NK-92 (cell line): ENCODE data around the gene BCAT1.
"Not testable (repeated sequence)": the region's sequence is repeated elsewhere in the genome, so short reads cannot be mapped to it uniquely, and the experiment has no call there.

Source experiments
- DNase-seq: peaks from one replicate; lab custom pipeline; 2025; ENCODE audit not compliant: unreplicated experiment; lab: John Stamatoyannopoulos, UW

BCAT1 gene

DNA sequence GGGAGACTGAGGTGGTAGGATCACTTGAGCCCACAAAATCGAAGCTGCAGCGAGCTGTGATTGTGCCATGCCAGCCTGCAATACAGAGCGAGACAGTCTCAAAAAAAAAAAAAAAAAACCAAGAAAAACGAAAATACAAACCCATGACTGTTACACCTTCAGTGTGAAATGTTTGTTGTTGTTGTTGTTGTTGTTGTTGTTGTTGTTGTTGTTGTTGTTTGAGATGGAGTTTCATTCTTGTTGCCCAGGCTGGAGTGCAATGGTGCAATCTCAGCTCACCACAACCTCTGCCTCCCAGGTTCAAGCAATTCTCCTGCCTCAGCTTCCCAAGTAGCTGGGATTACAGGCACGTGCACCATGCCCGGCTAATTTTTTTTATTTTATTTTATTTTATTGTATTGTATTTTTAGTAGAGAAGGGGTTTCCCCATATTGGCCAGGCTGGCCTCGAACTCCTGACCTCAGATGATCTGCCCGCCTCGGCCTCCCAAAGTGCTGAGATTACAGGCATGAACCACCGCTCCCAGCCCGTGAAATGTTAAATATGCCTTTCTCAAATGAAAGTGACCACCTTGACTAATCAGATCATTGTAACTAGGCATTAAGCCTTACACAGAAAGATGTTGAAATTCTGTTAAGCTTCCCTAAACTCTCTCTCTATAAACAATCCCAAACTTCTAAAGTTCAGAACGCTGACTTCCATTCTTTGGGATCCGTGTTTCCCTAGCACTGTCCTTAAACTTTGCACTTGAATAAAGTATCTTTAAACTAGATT lies 20.2 kb downstream of the BCAT1 start:
- not testable (repeated sequence) for DNase-seq

DNA sequence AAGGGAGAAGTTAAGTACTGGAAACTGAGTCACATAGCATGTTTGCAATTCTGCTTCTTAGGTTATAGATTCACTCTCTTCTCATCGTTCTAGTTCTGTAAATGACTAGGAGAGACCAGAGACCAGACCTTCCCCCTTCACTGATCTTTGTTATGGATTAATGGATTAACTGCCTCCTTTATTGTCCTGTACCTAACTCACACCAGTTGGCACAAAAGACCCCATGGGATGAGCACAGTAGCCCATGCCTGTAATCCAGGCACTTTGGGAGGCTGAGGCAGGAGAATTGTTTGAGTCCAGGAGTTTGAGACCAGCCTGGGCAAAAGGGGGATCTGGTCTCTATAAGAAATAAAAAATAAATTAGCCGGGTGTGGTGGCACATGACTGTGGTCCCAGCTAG lies 20.8 kb downstream of the BCAT1 start:
- no peak for DNase-seq

GRCh38 chr12:24926080-24926479 lies 22.8 kb downstream of the BCAT1 start:
- DNase-seq: not testable (repeated sequence)

DNA sequence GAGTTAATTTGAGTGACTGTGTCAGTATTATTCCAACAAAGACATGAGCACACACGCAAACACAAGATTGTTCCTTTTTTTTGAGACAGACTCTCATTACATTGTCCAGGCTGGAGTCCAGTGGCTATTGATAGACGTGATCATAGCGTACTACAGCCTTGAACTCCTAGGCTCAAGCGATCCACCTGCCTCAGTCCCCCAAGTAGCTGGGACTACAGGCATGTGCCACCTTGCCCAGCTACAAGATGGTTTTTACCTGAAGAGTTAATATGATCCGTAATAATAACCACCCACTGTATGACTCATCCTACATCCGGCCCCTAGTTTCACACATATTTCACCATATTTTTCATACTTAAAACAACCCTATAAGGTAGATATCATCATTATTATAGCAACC lies 26.8 kb downstream of the BCAT1 start:
- no peak for DNase-seq

DNA sequence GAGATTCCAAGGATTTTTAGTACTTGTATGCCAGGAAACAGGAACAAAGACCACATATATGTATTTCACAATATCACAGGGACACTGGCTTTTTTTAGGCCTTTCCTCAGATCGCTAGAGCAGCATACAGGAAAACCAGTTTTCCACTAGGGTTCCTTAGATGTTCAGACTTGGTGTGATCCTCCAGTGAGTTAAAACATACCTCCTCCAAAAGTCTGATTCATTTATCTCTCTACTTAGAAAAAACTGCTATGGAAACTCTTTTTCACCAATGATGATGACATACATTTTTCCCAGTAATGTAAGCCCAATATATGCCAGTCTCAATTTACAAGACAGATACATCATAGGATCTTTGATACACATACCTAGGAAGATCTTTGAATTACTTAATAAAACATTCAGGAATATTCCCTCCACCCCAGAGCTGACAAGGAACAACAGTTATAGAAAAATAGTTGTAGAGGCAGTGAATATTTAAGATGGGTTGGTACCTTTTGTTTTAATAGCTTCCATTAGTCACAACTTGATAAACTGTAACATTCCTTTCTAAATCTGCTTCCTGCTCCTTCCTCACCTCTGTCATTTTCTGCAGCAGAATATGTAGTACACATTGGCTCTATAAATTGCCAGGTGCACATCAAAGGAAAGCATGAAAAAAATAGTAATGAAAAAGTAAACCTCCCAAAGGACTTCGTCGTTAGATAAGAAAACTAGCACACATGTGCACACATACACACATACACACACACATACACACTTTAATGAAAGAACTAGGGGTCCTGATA lies 27.5 kb downstream of the BCAT1 start:
- no peak for DNase-seq

DNA sequence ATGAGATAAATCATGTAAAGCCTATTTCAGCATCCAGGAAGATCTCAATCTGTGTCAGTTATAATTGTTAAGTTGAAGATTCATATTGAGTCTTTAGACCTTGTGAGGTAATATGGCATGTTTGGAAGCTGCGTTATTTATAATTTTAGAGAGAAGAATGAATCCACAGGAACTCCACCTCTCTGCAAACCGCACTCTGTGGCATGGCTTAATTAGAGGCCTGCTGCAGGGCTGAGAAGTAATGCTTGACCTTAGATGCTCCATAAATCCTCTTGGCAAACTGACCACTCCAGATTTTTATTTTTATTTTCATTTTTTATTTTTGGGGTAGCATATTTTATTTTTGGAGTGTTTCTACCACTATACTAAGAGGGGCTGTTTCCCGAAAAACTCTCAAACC lies 28.8 kb downstream of the BCAT1 start:
- DNase-seq: no peak

GRCh38 chr12:24919346-24920001 lies 29.4 kb downstream of the BCAT1 start:
- DNase-seq: no peak

- no peak for DNase-seq
These were observed 30.3 kb downstream of the BCAT1 start for GRCh38 chr12:24918596-24918995.

GRCh38 chr12:24915501-24915900 lies 33.4 kb downstream of the BCAT1 start:
- DNase-seq: no peak

GRCh38 chr12:24913953-24914352 lies 34.9 kb downstream of the BCAT1 start:
- DNase-seq: no peak

DNA sequence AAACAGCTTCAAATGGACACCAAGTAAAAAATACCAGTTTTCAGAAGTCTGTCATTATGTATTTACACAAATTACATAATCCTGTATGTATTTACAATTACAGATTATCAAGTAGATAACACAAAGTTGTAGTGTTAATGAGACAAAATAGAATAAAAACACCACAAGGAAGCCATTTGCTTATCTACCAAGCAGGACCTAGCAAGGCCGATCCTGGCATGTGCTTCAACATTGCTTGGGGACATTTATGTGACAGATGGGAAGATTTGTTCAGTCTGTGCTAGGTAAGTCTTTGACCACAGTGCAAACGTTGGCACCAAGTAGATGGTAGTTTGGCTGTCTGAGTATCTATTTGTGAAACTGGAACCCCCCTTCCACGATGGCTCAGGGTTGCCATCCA lies 35.8 kb downstream of the BCAT1 start:
- DNase-seq: no peak

DNA sequence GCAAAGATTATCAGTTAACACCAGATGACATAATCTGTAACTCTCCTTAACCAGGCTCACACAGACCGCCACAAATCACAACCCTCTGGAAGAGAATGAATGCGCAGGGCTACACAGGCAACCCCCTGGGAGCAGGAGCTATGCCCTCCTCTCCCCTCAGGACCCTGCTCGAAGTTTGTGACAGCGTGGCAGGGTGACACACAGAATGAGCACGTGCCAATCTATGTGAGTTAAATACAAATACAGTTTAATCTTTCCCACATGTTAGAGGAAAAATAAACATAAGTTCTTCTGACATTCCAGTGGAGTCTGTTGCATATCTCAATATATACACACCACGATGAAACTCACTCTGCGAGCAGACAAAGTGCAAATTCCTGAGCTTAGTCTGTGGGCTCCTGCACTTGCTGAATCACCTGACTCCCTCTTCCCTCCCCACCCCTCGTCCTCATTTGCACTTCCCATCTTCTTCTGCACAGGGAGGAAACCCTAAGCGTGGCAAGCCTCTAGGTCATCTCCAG lies 37.6 kb downstream of the BCAT1 start:
- no peak for DNase-seq

DNA sequence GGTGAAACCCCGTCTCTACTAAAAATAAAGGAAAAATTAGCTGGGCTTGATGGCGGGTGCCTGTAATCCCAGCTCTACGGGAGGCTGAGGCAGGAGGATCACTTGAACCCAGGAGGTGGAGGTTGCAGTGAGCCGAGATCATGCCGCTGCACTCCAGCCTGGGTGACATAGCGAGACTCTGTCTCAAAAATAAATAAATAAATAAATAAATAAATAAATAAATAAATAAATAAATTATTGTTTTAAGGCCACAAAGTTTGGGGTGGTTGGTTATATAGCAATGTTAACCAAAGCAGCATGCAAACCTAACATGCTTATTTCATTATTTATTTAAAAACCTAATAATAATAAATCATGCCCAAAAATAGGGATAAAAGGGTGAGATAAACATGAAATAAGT lies 38.7 kb downstream of the BCAT1 start:
- not testable (repeated sequence) for DNase-seq

GRCh38 chr12:24909667-24910066 lies 39.2 kb downstream of the BCAT1 start:
- DNase-seq: no peak

DNA sequence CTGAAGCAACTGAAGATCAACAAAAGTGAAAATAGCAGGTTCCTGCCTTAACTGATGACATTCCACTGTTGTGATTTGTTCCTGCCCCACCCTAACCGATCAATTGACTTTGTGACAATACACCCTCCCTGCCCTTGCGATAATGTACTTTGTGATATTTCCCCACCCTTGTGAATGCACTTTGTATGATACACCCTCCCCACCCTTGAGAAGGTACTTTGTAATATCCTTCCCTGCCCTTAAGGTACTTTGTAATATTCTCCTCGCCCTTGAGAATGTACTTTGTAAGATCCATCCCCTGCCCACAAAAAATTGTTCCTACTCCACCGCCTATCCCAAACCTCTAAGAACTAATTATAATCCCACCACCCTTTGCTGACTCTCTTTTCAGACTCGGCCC lies 41.4 kb downstream of the BCAT1 start:
- DNase-seq: no peak

- no peak for DNase-seq
These were observed 42.8 kb downstream of the BCAT1 start for GRCh38 chr12:24906141-24906540.

- no peak for DNase-seq
These were observed 43.5 kb downstream of the BCAT1 start for GRCh38 chr12:24905431-24905830.

- DNase-seq: no peak
These were observed 44.0 kb downstream of the BCAT1 start for GRCh38 chr12:24904871-24905270.

GRCh38 chr12:24903329-24904088 lies 45.4 kb downstream of the BCAT1 start:
- DNase-seq: no peak

- DNase-seq: no peak
These were observed 46.2 kb downstream of the BCAT1 start for GRCh38 chr12:24902511-24903328.
